Erythroblast (primary cell): ENCODE measurements around the gene ME3.
A peak's percentile ranks its signal among the peaks of the same experiment; 100 is the strongest.

Experiments
- DNase-seq, 2 experiments: peaks; one replicate each; lab custom pipeline; 2025; lab: John Stamatoyannopoulos, UW
- GATA1 ChIP-seq: IDR thresholded peaks from 2 replicates; pipeline ENCODE4 v1.6.1; 2011; ENCODE audit warnings: low read depth, mild to moderate bottlenecking, control low read depth, low read length, moderate library complexity
- POLR2A ChIP-seq: IDR thresholded peaks from 2 replicates; pipeline ENCODE4 v1.6.1; 2011; ENCODE audit warnings: mild to moderate bottlenecking, low read length

ME3 gene

DNA sequence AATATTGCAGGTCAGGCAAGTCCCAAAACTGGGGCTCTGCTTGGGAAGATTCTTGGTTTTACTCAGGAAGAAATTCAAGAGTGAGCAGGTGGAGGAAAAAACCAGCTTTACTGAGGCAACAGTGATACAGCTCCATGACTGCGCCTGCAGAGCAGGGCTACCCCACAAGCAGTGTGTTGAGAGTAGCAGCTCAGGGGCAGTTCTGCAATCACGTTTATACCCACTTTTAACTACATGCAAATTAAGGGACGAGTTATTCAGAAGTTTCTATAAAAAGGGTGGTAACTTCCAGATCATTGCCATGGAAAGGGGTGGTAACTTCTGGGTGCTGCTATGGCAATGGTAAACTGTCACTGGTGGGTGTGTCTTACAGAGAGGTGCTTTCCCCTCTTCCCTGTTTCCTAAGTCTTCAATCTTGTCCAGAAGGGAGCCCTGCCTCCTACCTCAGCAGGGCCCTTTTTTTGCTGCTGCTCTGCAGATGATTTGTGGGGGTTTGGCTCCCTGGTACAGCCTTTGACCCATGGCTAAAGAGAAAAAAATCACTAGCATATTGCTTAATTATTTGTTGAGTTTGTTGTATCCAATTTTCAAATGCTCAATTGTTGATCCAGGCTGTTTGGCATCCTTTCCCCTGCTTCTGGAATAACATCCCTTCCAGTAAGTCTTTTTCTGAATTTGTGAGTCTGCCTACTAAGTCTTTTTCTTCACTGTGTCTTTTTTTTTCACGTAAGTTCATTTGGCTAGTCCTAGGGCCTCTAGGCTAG lies 30.0 kb upstream of the ME3 start:
- TF ChIP-seq POLR2A, result no peak
- no peak for TF ChIP-seq GATA1
- no peak for DNase-seq

DNA sequence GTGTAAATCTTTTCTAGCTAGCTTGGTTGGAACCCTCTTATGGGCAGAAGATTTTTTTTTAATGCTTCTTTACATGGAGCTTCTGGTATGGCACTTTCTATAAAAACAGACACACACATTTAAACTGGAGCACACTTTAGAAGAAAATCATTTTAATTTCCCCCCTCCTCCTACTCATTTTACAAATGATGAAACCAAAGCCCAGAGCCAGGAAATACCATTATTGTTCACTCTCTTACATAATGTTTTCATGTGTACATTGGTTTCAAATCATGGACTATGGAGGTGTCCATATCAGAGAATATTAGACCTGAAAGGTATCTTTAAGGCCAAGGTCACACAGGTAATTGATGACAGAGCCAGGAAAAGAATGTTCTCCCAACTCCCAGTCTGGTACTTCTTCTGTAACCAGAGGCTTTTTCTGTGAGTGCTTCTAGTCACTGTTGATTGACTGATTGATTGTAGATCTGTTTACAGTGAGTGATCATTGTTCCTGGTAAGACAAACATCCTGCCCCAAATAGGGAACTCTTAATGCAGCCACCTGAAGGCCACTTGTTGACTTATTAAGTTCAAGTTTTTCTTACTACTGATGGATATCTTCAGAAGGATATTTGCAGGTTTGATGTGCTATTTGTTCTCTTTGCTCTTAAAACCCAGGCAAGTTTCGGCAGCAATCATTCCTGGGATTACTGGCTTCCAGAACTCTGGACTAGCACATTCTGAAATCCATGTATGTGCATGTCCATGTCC lies 26.8 kb upstream of the ME3 start:
- TF ChIP-seq POLR2A, result no peak
- TF ChIP-seq GATA1, result no peak
- DNase-seq, result no peak

GRCh38 chr11:86698639-86699038 lies 26.2 kb upstream of the ME3 start:
- no peak for DNase-seq
- TF ChIP-seq POLR2A, result no peak
- TF ChIP-seq GATA1, result no peak

GRCh38 chr11:86696451-86696850 lies 24.0 kb upstream of the ME3 start:
- no peak for TF ChIP-seq GATA1
- no peak for TF ChIP-seq POLR2A
- no peak for DNase-seq

DNA sequence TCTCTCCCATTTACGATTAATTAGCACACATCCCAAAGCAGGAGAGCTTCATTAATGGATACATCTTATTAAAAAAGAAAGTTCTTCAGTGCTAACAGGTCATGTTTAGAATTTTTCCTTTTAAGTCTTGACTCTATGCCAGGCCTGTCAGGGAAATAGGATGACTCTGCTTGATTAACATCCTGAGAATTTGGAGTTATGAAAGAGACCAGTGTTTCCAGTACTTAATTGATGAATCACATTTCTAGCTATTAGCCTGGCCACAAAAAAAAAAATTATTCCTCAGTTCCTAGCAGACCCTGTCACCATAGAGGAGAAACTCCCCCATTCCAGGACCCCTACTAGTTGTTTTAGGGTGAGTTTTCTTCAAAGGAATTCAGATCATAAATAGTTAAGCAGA lies 23.6 kb upstream of the ME3 start:
- no peak for TF ChIP-seq POLR2A
- TF ChIP-seq GATA1, result no peak
- DNase-seq, result no peak

- TF ChIP-seq POLR2A, result no peak
- no peak for TF ChIP-seq GATA1
- DNase-seq, result peak in 1 of 2 experiments; percentile 10
Observed at GRCh38 chr11:86695373-86695772, 23.0 kb upstream of the ME3 start.

- no peak for DNase-seq
- no peak for TF ChIP-seq POLR2A
- no peak for TF ChIP-seq GATA1
Observed at GRCh38 chr11:86693518-86693917, 21.1 kb upstream of the ME3 start.

GRCh38 chr11:86692746-86693145 lies 20.3 kb upstream of the ME3 start:
- DNase-seq, result no peak
- TF ChIP-seq GATA1, result no peak
- TF ChIP-seq POLR2A, result no peak

GRCh38 chr11:86692317-86692716 lies 19.9 kb upstream of the ME3 start:
- DNase-seq, result no peak
- TF ChIP-seq POLR2A (no peak), GATA1 (no peak)

DNA sequence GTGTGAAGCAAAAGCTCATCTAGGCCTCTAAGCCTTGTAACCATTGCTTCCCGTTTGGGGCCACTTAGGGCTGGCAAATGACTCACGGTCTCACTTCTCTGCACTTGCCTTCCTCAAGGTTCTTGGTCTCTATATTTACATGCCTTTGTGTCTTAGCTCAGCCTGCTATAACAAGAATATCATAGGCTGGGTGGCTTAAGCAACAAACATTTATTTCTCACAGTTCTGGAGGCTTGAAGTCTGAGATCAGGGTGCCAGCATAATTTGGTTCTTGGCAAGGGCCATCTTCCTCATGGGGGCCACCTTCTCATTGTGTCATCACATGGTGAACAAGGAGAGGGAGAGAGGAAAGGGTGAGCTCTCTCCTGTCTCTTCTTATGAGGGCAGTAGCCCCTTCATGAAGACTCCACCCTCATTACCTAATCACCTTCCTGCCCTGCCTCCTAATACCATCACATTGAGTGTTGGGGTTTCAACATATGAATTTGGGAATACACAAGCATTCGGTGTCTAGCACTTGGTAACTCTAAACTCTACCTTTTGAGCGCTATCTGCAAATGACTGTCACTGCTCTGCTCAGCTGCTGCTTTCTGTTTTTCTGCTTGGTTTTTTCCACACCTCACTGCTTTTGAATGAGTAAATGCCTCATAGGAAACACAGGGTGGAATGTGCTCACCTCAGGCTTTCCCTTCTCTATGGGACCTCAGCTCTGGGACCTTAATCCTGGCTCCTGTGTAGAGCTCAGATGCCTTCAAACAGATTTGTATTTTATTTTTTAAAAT lies 16.2 kb upstream of the ME3 start:
- DNase-seq, result no peak
- TF ChIP-seq POLR2A, result no peak
- TF ChIP-seq GATA1, result no peak

- DNase-seq, result no peak
- TF ChIP-seq POLR2A (no peak), GATA1 (no peak)
Observed at GRCh38 chr11:86687185-86687778, 14.9 kb upstream of the ME3 start.

DNA sequence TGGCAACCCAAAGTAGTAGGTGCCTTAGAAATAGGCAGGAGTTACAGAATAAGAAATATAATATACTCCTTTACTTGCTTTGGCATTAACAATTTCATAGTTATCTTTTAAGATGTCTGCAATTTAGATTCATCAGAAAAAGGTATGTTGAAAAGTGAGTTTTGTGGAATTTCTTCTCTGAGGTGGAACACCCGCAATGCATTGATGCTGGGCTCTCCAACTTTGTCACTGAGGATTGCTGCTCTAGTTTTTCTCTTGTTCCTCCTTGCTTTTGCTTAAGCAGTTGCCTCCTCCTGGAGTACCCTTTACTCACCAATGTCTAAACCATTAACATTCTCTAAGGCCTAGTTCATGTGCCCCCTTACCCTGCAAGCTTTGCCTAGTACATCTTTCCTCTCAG lies 14.1 kb upstream of the ME3 start:
- TF ChIP-seq GATA1, result no peak
- TF ChIP-seq POLR2A, result no peak
- no peak for DNase-seq

DNA sequence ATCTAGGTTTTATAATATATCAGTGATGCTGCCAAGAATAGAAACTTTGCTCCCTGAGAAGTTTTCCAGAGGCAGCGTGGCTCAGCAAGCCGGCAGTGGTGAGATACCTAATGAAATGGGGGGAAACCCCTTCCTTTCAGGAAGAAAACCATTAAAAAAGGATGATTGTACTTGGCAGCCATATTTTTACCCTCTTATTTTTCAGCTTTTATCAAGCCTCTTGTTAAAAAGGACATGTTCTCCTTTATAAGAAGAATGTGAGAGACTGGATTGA lies 9.0 kb upstream of the ME3 start:
- DNase-seq, result no peak
- TF ChIP-seq GATA1, result no peak

GRCh38 chr11:86680716-86681482 lies 8.5 kb upstream of the ME3 start:
- TF ChIP-seq GATA1 (no peak), POLR2A (no peak)
- peak; percentile 23 to 51 for DNase-seq
